Astrocyte (in vitro differentiated cells and primary cell): ENCODE measurements around the gene LBR.

ENCODE experiments used
- CTCF ChIP-seq: IDR thresholded peaks from 2 replicates; pipeline ENCODE4 v1.5.1; 2011; ENCODE audit warnings: low read depth, mild to moderate bottlenecking, inconsistent platforms, low read length, moderate library complexity; ENCODE audit not compliant: insufficient read depth
- EZH2 ChIP-seq: IDR thresholded peaks from 2 replicates; pipeline ENCODE4 v1.6.1; 2012; ENCODE audit warnings: mild to moderate bottlenecking, low read length, inconsistent platforms; ENCODE audit not compliant: insufficient read depth

DNA sequence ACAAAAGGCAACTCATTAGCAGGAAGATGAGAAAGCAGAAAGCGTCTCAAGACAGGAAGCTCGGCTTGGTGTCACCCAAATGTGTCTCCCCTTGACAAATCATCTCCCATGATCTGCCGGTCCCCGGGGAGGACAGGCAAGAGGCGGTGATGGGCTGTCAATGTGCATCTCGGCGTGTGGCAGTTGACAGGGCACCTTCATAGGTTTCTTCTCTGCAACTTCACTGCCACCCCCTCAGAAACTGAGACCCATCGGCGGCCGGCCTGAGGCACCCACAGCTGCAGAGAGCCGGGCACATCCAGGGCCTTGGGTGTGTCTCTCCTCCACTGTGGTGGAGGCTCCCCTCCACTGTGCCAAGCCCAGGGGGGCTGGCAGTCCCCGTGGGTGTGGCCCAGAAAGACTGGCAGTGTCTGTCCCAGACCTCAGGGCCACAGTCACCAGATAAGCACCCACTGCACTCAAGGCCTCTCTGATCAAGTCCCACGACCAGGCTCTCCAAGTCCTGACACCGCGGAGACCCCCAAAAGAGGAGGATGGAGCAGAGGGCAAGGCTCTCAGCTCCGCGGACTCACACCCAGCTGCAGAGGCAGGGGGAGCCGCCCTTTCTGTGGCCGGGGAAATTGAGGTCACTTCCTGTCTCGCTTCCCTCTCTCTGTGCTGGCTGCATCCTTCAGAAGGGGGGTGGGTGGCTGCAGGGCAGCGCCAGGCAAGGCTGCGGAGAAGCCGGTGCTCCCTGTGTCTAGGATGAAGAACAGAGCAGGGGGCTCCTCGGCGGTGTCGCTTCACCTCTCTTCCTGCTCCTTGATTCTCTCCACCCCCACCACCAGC, 39.6 kb upstream of the LBR start:
- TF ChIP-seq CTCF (no peak), EZH2 (no peak)
